Stimulated activated CD4-positive, alpha-beta T cell treated with anti-CD3 and anti-CD28 coated beads, TNF-alpha, amount 100 ng/mL, for 24 hours (primary cell): ENCODE measurements around the gene TP63.

Experiments
- DNase-seq, 3 experiments: peaks; one replicate each; pipeline ENCODE4 v3.0.0-alpha.2; 2020; ENCODE audit warnings: low read depth in 3 of 3

TP63 gene

GRCh38 chr3:189851682-189852081, 220.5 kb downstream of the TP63 start:
- no peak for DNase-seq

- no peak for DNase-seq
These were observed 222.7 kb downstream of the TP63 start for GRCh38 chr3:189853906-189854305.

- DNase-seq = no peak
These were observed 229.1 kb downstream of the TP63 start for GRCh38 chr3:189860296-189860695.

- DNase-seq = no peak
These were observed 231.3 kb downstream of the TP63 start for GRCh38 chr3:189862385-189862998.

- DNase-seq = no peak
These were observed 231.8 kb downstream of the TP63 start for GRCh38 chr3:189863031-189863430.

- DNase-seq = no peak
These were observed 236.9 kb downstream of the TP63 start for GRCh38 chr3:189868061-189868460.

- no peak for DNase-seq
These were observed 238.0 kb downstream of the TP63 start for GRCh38 chr3:189869165-189869564.

- no peak for DNase-seq
These were observed 240.2 kb downstream of the TP63 start for GRCh38 chr3:189871418-189871817.

GRCh38 chr3:189883113-189883753, 252.0 kb downstream of the TP63 start:
- DNase-seq = no peak

GRCh38 chr3:189890496-189890895, 259.3 kb downstream of the TP63 start:
- DNase-seq = no peak

- no peak for DNase-seq
These were observed 265.3 kb downstream of the TP63 start for GRCh38 chr3:189896533-189896932.

- DNase-seq = no peak
These were observed 266.2 kb downstream of the TP63 start for GRCh38 chr3:189897406-189897805.

- DNase-seq = no peak
These were observed 267.5 kb downstream of the TP63 start for GRCh38 chr3:189898559-189899153.

GRCh38 chr3:189899186-189899585, 268.0 kb downstream of the TP63 start:
- no peak for DNase-seq

- DNase-seq = no peak
These were observed 269.4 kb downstream of the TP63 start for GRCh38 chr3:189900578-189900977.

GRCh38 chr3:189901481-189901880, 270.3 kb downstream of the TP63 start:
- no peak for DNase-seq

- no peak for DNase-seq
These were observed 271.3 kb downstream of the TP63 start for GRCh38 chr3:189902230-189903186.

- no peak for DNase-seq
These were observed 272.5 kb downstream of the TP63 start for GRCh38 chr3:189903562-189904250.

GRCh38 chr3:189907803-189908202, 276.6 kb downstream of the TP63 start:
- DNase-seq = no peak

- no peak for DNase-seq
These were observed 277.5 kb downstream of the TP63 start for GRCh38 chr3:189908646-189909045.

- DNase-seq = no peak
These were observed 277.9 kb downstream of the TP63 start for GRCh38 chr3:189909139-189909538.

- no peak for DNase-seq
These were observed 278.4 kb downstream of the TP63 start for GRCh38 chr3:189909573-189909972.
